Small intestine (tissue), 7 donors: ENCODE results near the gene CD36. TPM values are rescaled to one million over a fixed set of nuclear protein-coding genes. Genes with fewer than 3 reads are reported as not detected.
A peak's percentile ranks its signal among the peaks of the same experiment; 100 is the strongest.
"Not testable (repeated sequence)": the region's sequence is repeated elsewhere in the genome, so short reads cannot be mapped to it uniquely, and the experiment has no call there.

Experiments used
- DNase-seq, 2 donors: peaks; one replicate each; pipeline versions ENCODE4 v3.0.0 to v3.0.0-alpha.2; 2013
- FAIRE-seq: peaks from 2 replicates; lab custom pipeline; 2012; peaks lifted over from hg19 to GRCh38; lab: Jason Lieb, UNC
- H3K27ac ChIP-seq, 3 donors: one replicate each; pipeline ENCODE4 v1.5.1; 2013; ENCODE audit warnings: low read length in 2 of 3, mild to moderate bottlenecking in 2 of 3, control low read depth in 1 of 3, inconsistent platforms in 1 of 3, low read depth in 1 of 3, moderate library complexity in 1 of 3
- H3K27me3 ChIP-seq, 3 donors: one replicate each; pipeline ENCODE4 v1.6.1; 2013; ENCODE audit warnings: low read length in 3 of 3, inconsistent platforms in 1 of 3; ENCODE audit not compliant: control insufficient read depth in 3 of 3, insufficient read depth in 3 of 3
- H3K36me3 ChIP-seq, 3 donors: one replicate each; pipeline ENCODE4 v1.6.1; 2013; ENCODE audit warnings: low read length in 3 of 3, inconsistent platforms in 1 of 3, low read depth in 1 of 3, mild to moderate bottlenecking in 1 of 3, moderate library complexity in 1 of 3; ENCODE audit not compliant: control insufficient read depth in 3 of 3, insufficient read depth in 2 of 3
- H3K4me1 ChIP-seq, 3 donors: one replicate each; pipeline ENCODE4 v1.6.1; 2013; ENCODE audit warnings: low read length in 2 of 3, inconsistent platforms in 1 of 3, low read depth in 1 of 3, mild to moderate bottlenecking in 1 of 3, moderate library complexity in 1 of 3; ENCODE audit not compliant: control insufficient read depth in 3 of 3, insufficient read depth in 2 of 3
- H3K4me3 ChIP-seq, 3 donors: one replicate each; pipeline ENCODE4 v1.5.1; 2013; ENCODE audit warnings: low read length in 3 of 3, control low read depth in 1 of 3, inconsistent platforms in 1 of 3, low read depth in 1 of 3, mild to moderate bottlenecking in 1 of 3, moderate library complexity in 1 of 3
- H3K9me3 ChIP-seq, 2 donors: one replicate each; pipeline ENCODE4 v1.6.1; 2013; ENCODE audit warnings: low read depth in 1 of 2, low read length in 1 of 2; ENCODE audit not compliant: control insufficient read depth in 2 of 2, insufficient read depth in 1 of 2
- WGBS, 3 donors: extraction: QIAGEN DNeasy Blood & Tissue Kit; methylation state at CpG; one replicate each; pipeline ENCODE4 v1.1.7; 2013; 5-methylcytosine and 5-hydroxymethylcytosine counted together
- polyA plus RNA-seq, 4 donors: library from polyadenylated mRNA; stranded (reverse) in 3 of 4; unstranded in 1 of 4; fragments of 200-250 nt in 3 of 4; fragments of 120-200 nt in 1 of 4; gene quantifications; one replicate each; pipeline versions ENCODE4 v1.2.1 to v1.2.3, GENCODE V29; 2013
- donor health status: healthy with polysubstance abuse.
- donor health status: control.
- donor health status: control.
- donor health status: Bipolar disorder and iron deficiency.
- donor health status: healthy.

The CD36 gene
- polyA plus RNA-seq, 4 donors: 27.3 to 55.4 (median 42.6) TPM

DNA sequence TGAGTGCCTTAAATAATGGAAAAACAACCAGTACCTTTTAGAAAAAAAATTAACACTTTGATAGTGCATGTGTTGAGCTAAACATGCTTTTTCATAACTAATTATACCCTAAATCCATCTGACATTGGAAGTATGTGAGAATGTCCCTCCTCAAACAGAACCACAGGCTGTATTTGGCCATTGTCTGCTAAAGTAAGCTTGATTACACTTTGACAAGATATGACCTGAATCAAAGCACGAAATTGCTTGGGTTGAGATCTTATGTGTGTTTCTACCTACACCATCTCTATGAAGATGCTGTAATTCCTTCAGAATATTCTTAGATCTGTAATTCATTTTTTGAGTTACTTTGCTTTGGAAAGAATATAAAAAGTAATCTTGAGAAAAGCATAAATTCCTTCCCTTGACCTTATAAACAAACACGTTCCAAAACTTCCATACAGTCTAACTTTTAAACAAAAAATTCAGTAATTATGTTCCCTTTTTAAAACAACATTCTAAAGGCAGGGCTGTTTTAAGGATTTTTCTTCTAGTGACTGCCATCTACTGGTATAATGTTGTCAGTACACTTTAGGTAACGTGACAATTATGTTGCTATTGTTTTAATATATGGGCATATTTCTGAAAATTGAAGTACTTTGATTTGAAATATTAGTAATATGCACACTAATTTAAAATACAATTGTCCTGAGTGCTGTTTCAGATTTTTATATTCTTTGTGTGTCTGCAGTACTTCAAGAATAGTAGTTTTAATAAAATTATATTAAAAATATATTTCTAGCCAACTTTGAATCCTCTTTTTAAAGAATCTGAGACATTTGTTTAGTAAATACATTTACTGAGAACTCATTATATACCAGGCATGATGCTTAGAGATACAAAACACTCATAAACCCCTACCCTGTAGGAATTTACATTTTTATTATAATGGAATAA, 20.9 kb downstream of the CD36 start:
- H3K36me3 ChIP-seq: peaks cover 0 to 6% (median 3%) of the 10 kb centered on the region in 3 donors
- DNase-seq (peak; percentile 43 to 51), FAIRE-seq (peak; percentile 92)
- H3K4me1 ChIP-seq: no peaks in the 10 kb centered on the region
- 2 to 5% (median 4%) methylated on average over 3 of the region's 3 CpGs for WGBS, 3 donors
- no peaks in the 10 kb centered on the region for H3K9me3 ChIP-seq
- no peak overlapping the region for H3K27ac ChIP-seq
- H3K27me3 ChIP-seq: no peaks in the 10 kb centered on the region
- no peak overlapping the region for H3K4me3 ChIP-seq

DNA sequence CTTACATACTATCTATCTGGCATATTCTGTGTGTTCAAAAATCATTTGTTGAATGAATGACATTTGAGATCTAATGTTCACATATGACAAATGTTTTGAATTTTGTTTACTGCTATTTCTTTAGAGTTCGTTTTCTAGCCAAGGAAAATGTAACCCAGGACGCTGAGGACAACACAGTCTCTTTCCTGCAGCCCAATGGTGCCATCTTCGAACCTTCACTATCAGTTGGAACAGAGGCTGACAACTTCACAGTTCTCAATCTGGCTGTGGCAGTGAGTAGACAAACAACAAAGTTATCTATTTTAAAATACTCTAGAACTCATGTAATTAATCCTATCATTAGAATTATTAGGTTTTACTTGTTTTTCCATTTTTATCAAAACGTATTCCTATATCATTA, 22.5 kb downstream of the CD36 start:
- FAIRE-seq: no peak
- WGBS, 3 donors: 76 to 88% (median 77%) methylated on average over 4 of the region's 4 CpGs

DNA sequence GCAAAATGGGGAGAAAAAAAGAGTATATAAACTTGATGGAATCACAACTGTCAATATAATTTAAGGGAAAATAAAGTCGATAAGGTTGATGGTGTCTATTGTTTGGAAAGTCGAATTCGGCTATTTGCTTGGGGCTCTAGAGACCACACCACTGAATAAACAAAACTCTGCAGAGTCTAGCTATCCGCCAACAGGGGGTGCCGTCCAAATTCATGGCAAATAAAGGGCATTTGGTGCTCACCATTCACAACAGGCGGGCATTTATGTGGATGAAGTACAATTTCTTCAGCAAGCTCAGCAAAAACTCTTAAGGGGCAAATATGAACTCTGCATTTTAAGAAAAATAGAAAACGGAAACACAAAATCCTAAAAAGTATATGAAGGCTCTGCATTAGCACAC, 23.3 kb downstream of the CD36 start:
- Histone ChIP-seq H3K27me3 (no peaks in the 10 kb centered on the region), H3K4me3 (no peak overlapping the region), H3K36me3 (peaks cover 0 to 7% (median 3%) of the 10 kb centered on the region in 3 donors), H3K27ac (no peak overlapping the region), H3K4me1 (no peaks in the 10 kb centered on the region), H3K9me3 (no peaks in the 10 kb centered on the region)
- WGBS, 3 donors: 82 to 89% (median 87%) methylated on average over 7 of the region's 7 CpGs
- no peak for DNase-seq
- no peak for FAIRE-seq

More for the DNA sequence above, 22.5 kb downstream of the CD36 start:
- Histone ChIP-seq H3K36me3 (peaks cover 0 to 7% (median 3%) of the 10 kb centered on the region in 3 donors), H3K27ac (no peak overlapping the region), H3K4me1 (no peaks in the 10 kb centered on the region), H3K9me3 (no peaks in the 10 kb centered on the region), H3K27me3 (no peaks in the 10 kb centered on the region), H3K4me3 (no peak overlapping the region)
- no peak for DNase-seq

DNA sequence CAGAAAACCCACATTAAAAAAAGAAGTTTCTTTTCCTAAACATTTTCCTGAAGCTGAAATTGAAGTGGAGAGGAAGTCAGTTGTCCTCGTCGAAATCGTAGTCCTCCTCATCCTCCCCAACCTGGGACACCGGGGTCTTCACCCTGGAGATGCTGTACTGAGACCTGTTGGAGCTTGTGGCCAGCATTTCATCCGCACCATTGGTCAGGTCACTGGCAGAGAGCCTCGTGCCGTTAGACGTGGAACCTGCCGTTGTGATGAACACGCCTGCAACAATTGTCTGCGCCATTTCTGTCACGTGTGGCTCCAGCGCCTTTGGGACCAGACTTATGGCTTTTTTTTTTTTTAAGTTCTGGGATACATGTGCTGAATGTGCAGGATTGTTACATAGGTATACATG, 23.8 kb downstream of the CD36 start:
- no peak for FAIRE-seq
- H3K4me3 ChIP-seq: no peak overlapping the region
- WGBS, 3 donors: 91 to 92% (median 92%) methylated on average over 13 of the region's 13 CpGs
- DNase-seq: no peak
- no peaks in the 10 kb centered on the region for H3K27me3 ChIP-seq
- no peak overlapping the region for H3K27ac ChIP-seq
- no peaks in the 10 kb centered on the region for H3K4me1 ChIP-seq
- peaks cover 0 to 7% (median 3%) of the 10 kb centered on the region in 3 donors for H3K36me3 ChIP-seq
- no peaks in the 10 kb centered on the region for H3K9me3 ChIP-seq

DNA sequence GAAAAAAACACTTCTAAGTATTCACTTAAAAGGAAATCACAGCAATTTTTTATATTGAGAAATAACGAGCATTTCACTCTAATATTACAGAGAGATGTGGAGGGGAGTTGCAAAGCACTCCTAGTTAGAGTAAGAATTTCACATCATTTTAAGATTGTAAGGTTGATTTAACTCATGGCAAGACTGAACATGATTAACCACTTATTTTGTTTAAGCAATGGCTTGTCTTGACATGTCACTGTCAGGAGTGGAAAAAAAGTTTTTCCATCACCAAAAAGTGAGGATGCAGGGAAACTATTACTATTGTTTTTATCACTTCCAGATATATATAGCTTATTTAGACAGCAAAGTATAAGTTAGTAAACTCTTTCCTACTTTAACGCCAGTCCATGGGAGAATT, 27.1 kb downstream of the CD36 start:
- 87 to 94% (median 90%) methylated on average over 2 of the region's 2 CpGs for WGBS, 3 donors
- no peaks in the 10 kb centered on the region for H3K4me1 ChIP-seq
- FAIRE-seq: no peak

DNA sequence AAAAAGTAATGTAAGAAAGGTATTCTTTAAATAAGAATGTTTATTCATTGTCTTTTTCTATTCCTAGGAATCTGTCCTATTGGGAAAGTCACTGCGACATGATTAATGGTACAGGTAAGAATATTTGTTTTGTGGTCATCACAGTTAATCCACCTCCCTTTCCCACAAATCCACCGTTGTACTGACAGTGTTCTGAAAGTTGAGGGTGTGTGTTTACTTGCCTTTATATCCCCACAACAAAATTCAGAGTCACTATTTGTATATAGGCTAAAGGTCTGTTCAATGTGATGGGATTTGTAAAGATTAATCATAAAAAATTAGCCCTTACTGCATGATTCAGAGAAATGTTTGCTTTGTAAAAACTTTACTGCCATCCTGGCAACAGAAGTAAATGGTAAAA, 27.9 kb downstream of the CD36 start:
- no peak for FAIRE-seq
- Histone ChIP-seq H3K9me3 (no peaks in the 10 kb centered on the region), H3K4me3 (no peak overlapping the region), H3K27ac (no peak overlapping the region), H3K36me3 (peaks cover 0 to 8% (median 7%) of the 10 kb centered on the region in 3 donors), H3K27me3 (no peaks in the 10 kb centered on the region), H3K4me1 (no peaks in the 10 kb centered on the region)
- WGBS, 3 donors: 50 to 72% (median 57%) methylated on average over 2 of the region's 2 CpGs
- no peak for DNase-seq

More for the DNA sequence above, 27.1 kb downstream of the CD36 start:
- H3K36me3 ChIP-seq: peaks cover 0 to 8% (median 7%) of the 10 kb centered on the region in 3 donors
- no peaks in the 10 kb centered on the region for H3K27me3 ChIP-seq
- no peaks in the 10 kb centered on the region for H3K9me3 ChIP-seq
- H3K27ac ChIP-seq: no peak overlapping the region
- H3K4me3 ChIP-seq: no peak overlapping the region
- no peak for DNase-seq

DNA sequence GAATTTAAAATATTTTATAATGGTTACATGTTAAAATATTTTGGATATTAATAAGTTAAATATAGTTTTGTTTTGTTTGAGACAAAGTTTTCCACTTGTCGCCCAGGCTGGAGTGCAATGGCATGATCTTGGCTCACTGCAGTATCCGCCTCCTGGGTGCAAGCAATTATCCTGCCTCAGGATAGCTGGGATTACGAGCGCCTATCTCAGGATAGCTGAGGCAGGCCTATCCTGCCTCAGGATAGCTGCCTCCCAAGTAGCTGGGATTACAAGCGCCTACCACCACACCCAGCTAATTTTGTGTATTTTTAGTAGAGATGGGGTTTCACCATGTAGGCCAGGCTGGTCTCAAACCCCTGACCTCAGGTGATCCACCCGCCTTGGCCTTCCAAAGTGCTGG, 30.9 kb downstream of the CD36 start:
- not testable (repeated sequence) for H3K27ac ChIP-seq, FAIRE-seq, H3K4me3 ChIP-seq, H3K27me3 ChIP-seq, H3K4me1 ChIP-seq, H3K9me3 ChIP-seq, H3K36me3 ChIP-seq, DNase-seq
- WGBS, 3 donors: 81 to 97% (median 94%) methylated on average over 6 of the region's 6 CpGs

DNA sequence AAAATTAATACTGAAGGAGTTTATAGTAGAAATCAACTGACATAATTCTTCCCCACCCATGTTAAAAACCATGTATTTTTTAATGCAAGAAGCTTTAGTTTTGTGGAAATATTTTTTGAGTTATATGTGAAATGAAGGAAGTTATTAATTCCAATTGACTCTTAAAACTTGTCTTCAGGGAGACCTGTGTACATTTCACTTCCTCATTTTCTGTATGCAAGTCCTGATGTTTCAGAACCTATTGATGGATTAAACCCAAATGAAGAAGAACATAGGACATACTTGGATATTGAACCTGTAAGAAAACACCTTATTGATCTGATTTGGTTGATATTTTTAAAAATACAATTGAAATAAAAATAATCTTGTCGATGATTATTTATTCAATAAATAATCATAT, 33.3 kb downstream of the CD36 start:
- no peak for FAIRE-seq
- H3K9me3 ChIP-seq: no peaks in the 10 kb centered on the region
- H3K36me3 ChIP-seq: peaks cover 0 to 6% (median 2%) of the 10 kb centered on the region in 3 donors
- WGBS, 3 donors: 92 to 100% (median 94%) methylated on average over 1 of the region's 1 CpG
- no peaks in the 10 kb centered on the region for H3K4me1 ChIP-seq
- no peak for DNase-seq
- no peak overlapping the region for H3K27ac ChIP-seq
- no peaks in the 10 kb centered on the region for H3K27me3 ChIP-seq
- H3K4me3 ChIP-seq: no peak overlapping the region
